GM21447 (cell line): ENCODE measurements around the gene SERPINF2.
"Not testable (repeated sequence)": the region's sequence is repeated elsewhere in the genome, so short reads cannot be mapped to it uniquely, and the experiment has no call there.

Experiments used
- ATAC-seq: cut with Tn5 transposase; IDR thresholded peaks from one replicate; pipeline ENCODE4 v1.9.1; 2021; ENCODE audit not compliant: unreplicated experiment

The SERPINF2 gene

GRCh38 chr17:1742371-1743087 is at the start of gene SERPINF2:
TSS of gene SERPINF2 (plus strand) at chr17:1742871. CDS start at chr17:1744996, 2,125 bp downstream.
- ATAC-seq: no peak

- ATAC-seq: no peak
Observed at GRCh38 chr17:1693339-1693738, 49.3 kb upstream of the SERPINF2 start.

GRCh38 chr17:1695365-1695764 is 47.3 kb upstream of the SERPINF2 start:
- ATAC-seq: no peak

GRCh38 chr17:1697681-1698080 is 45.0 kb upstream of the SERPINF2 start:
- no peak for ATAC-seq

GRCh38 chr17:1699891-1700290 is 42.8 kb upstream of the SERPINF2 start:
- ATAC-seq: not testable (repeated sequence)

GRCh38 chr17:1703063-1703462 is 39.6 kb upstream of the SERPINF2 start:
- no peak for ATAC-seq

GRCh38 chr17:1705004-1705403 is 37.7 kb upstream of the SERPINF2 start:
- ATAC-seq: no peak

- no peak for ATAC-seq
Observed at GRCh38 chr17:1707107-1707506, 35.6 kb upstream of the SERPINF2 start.

GRCh38 chr17:1708791-1709346 is 33.8 kb upstream of the SERPINF2 start:
- ATAC-seq: not testable (repeated sequence)

GRCh38 chr17:1709403-1709951 is 33.2 kb upstream of the SERPINF2 start:
- no peak for ATAC-seq

GRCh38 chr17:1709971-1710806 is 32.5 kb upstream of the SERPINF2 start, which contains the start of gene TLCD2:
TSS of gene TLCD2 (minus strand) at chr17:1710377. CDS start at chr17:1710242, 135 bp downstream.
- ATAC-seq: no peak

- ATAC-seq: no peak
Observed at GRCh38 chr17:1710807-1711553, 31.7 kb upstream of the SERPINF2 start.

- ATAC-seq: no peak
Observed at GRCh38 chr17:1711804-1712203, 30.9 kb upstream of the SERPINF2 start.

- no peak for ATAC-seq
Observed at GRCh38 chr17:1712271-1712670, 30.4 kb upstream of the SERPINF2 start.

GRCh38 chr17:1713160-1713877 is 29.4 kb upstream of the SERPINF2 start:
- ATAC-seq: no peak

- ATAC-seq: no peak
Observed at GRCh38 chr17:1713878-1714426, 28.7 kb upstream of the SERPINF2 start.

GRCh38 chr17:1714427-1714979 is 28.2 kb upstream of the SERPINF2 start:
- ATAC-seq: no peak

GRCh38 chr17:1714980-1715802 is 27.5 kb upstream of the SERPINF2 start:
- ATAC-seq: no peak

GRCh38 chr17:1715803-1716075 is 26.9 kb upstream of the SERPINF2 start:
- ATAC-seq: no peak
